DMS53 (cell line): Measurements from ENCODE around the gene DTHD1.

Experiments used
- DNase-seq: peaks from one replicate; lab custom pipeline; 2025; lab: John Stamatoyannopoulos, UW

DTHD1 gene

DNA sequence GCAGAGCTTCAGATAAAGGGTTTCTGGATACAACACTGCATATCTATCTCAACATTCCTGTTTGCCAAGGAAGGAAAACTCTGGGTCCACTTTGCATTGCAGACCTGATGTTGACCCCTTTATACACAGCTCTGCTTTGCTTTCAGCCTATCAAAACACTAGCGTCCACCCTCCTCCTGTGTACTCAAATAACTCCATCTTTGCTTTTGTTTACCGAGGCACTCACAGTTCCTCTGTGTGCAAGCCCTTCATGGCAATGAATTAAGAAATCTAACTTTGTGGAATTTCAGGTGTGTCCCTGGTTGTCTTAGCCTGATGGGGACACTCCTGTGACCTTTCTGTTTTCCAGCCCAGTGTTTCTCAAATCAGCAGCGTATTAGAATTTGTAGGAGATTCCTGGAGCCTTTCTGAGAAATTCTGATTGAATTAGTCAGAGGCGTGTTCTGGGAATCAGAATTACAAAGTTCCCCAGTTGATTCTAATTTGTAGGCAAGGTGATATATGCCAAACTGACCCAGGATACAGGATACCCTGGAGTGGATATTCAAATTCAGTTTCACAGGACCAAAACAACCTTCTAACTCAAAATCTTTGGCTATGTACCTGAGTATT lies 68.6 kb downstream of the DTHD1 start:
- DNase-seq = no peak

DNA sequence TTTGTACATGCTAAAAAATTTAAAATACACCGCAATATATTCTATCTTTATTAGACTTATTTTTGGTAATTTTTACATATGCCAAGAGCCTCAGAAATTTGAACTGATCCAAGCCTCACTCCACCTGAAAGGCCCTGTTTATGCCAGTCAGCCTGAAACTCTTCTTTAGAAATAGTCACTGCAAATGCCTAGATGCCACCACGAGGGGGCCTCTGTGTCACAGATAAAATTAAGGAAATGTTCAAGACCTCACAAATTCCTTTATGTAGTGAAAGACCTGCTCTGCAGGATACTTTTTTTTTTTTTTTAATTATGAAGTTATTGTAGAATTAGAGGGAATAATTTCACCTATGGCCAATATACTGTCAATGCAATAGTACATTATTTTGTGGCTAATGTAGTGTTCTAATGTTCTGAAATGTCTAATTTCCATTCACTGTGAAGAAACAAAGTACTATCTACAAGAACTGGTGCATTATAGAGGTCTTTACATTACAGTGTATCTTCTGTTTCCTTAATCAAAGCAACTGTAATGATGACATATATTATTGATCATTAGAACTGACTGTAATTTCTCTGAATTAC lies 69.8 kb downstream of the DTHD1 start:
- peak; percentile 85 for DNase-seq

DNA sequence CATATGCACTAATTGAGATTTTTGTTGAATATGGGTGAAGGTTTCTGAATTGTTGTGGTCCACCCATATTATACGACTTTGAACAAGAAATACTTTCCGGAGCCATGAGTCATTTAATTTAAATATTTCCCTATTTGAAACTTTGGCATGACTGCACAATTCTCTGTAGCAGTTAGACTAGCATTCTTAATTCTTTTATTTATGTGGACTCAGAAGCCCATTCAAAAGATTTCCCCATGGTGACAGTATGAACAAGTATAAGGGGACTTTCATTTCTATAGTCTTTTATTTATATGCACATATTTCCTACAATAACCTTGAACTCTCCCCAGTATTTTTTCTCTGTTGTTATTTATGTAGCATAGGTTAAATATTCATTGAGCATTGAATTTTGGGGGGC lies 72.6 kb downstream of the DTHD1 start:
- DNase-seq = no peak

DNA sequence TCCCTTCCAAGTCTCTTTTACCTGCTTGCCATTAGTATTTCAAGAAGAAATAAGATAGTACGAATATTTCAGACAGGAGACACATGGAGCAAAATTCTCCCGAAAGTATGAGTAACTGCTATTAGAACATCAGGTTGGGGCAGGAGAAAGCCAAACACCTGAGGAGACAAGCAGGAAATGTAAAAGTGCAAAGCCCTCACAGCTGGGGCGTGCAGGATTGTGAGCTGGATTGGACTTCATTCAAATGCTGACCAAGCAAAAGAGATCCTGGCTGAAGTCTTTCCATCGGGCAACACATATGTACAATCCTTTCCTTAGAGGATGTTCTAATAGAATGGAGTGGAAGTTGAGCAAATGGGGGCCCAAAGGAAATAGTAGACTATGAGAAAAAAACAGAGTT lies 76.8 kb downstream of the DTHD1 start:
- DNase-seq = no peak

DNA sequence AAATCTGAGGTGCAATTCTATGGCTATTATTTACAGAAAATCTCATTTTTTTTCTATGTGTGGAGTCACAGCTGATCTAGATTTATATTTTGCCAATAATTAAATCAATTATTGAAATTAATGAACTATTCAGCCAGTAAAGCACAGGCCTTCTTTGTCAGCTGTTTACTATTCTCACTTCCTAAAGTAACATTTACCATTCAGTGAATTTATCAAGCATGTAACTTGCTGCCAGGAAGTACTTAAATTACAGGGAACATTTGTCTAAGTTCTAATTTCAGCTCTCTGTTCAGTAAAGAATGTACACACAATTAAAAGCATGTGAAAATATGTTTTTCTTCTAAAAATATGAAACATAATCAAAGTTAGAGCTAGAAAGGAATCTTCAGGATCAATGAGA lies 79.3 kb downstream of the DTHD1 start:
- no peak for DNase-seq

DNA sequence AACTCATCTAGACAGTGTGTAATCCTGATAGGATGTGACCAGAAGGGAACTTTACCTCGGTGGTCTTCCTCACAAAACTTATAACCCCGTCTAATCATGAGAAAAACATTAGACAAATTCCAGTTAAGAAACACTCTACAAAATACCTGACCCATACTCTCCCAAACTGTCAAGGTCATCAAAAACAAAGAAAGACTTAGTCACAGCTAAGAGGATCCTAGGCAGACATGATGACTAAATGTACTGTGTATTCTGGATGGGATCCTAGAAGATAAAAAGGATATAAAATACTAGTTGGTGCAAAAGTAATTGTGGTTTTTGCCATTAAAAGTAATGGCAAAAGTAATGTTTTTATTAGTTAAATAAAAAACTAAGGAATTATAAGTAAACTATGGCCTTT lies 81.6 kb downstream of the DTHD1 start:
- DNase-seq = peak; percentile 39

DNA sequence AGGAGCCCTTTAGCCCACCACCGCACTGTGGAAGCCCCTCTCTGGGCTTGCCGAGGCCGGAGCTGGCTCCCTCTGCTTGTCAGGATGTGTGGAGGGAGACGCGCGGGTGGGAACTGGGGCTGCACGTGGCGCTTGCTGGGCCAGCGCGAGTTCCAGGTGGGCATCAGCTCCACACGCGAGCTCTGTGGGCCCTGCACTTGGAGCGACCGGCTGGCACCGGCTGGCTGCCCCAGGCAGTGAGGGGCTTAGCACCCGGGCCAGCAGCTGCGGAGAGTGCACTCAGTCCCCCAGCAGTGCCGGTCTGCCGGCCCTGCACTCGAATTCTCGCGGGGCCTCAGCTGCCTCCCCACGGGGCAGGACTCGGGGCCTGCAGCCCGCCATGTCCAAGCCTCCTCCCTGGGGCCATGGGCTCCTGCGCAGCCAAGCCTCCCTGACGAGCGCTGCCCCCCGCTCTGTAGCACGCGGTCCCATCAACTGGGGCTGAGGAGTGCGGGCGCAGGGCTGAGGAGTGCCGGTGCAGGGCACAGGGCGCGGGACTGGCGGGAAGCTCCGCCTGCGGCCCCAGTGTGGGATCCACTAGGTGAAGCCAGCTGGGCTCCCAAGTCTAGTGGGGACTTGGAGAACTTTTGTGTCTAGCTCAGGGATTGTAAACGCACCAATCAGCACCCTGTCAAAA lies 93.6 kb downstream of the DTHD1 start:
- DNase-seq = no peak

DNA sequence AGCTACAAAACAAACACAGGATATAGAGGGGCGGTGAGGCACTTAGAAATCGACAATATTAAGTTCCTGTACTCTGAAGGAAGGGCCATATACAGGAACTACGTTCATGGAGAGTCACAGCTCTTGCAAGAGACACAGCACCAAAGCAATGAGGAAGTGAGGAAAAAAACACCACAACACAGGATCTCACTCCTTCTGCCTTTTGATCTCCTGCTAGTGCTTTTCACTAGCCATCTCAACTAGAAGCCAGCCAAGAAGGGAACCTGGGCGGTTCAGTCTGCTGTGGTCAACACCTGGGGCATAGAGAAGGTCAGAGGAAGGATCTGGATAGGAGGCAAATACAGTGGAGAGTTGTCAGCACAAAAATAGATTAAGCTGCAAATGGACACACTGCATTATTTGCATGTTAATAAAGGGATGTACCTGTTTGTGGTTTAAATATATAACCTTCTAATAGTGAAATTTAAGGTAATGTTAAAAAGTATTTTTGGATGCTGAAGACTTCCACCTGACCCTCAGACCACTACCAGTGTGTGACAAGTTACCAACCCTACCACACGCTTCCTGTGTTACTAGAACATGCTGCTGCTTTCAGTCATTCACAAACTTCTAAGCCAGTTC lies 104.6 kb downstream of the DTHD1 start:
- DNase-seq = peak; percentile 73

DNA sequence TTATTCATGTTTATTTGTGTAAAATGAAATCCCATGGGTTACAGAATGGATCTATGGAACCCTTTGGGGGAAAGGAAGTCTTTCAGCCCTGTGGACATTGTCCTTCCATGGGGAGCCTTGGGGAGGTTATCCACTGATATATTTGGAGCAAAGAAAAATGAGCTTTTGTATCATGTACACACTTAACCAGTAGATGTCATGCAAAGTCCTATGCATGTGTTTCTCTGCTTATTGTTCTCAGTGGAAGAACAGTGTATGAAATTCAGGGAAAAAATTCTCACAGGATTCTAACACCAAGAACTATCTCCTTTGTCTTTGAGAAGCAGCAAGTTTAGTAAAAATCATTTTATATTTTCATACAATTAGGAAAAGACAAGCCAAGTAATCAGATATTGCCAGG lies 105.3 kb downstream of the DTHD1 start:
- peak; percentile 46 for DNase-seq

DNA sequence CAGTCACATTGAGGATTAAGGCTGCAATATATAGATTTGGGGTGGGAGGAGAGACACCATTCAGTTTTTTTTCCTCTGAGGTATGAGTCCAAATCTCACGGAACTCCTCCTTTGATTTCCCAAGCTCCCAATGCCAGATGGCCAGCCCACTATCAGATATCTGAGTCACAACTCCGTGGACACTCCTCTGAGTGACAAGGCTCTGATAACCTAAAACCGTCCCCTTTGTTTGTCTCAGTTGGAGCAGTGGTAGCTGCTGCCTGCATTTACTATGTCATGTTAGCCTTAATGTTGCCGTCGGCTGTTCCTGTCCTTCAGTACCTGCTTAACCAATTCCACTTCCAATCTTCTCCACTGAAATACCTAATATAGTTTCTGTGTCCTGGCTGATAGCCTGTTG lies 107.3 kb downstream of the DTHD1 start:
- no peak for DNase-seq

DNA sequence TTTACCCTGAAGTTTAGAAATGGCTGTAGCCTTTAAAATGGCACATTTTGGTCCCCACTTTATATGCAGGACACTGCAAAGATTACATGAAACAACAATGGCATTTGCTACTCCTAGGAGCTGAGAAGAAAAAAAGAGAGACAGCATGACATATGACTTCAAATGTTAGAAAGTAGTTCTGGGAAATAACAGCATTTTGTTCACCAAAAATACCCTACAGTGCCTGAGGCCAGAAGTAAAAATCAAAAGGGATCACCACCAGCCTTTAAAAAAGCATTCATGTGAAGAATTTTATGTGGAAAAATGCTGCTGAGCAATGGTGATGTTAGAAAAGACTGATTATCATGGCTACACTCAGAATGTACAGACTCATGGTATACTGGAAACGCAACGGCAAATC lies 110.0 kb downstream of the DTHD1 start:
- DNase-seq = no peak

DNA sequence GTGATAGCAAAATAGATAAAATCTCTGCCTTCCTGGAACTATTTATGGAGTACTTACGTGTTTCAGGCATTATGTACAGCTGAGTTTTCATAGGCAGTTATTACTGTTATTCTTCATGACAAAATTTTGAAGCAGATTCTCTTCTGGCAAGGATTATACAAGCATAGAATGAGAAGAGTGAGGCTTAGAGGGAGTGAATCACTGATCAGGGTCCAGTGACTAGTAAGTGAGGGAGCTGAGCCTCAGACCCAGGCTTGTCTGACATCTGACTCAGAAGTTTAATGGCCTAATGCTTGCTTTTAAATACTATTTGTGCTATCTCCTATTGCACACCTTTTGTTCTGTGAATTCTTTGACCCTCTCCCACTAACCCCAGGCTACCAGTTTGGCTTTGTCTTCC lies 110.6 kb downstream of the DTHD1 start:
- no peak for DNase-seq

DNA sequence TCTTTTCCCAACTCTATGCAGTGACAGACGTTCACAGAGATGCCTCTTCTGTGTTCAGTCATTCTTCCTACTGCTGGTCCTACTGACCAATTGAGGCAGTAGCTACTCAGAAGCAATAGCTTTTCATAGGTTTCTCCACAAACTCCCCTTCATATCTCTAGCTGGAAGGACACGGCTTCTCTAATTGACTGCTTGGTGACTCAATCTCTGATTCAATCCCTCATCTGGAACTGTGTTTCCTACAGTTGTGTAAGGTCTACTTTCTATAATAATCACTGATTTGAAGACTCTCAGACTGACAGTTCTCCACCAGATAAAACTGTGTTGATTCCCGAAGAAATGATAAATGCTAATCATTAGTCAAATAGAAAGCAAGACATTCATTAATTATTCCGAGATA lies 111.5 kb downstream of the DTHD1 start:
- no peak for DNase-seq
